NOMO-1 treated with DMSO at 0.1 percent for 48 hours (cell line): ENCODE measurements around the gene ZNG1F.
"Not testable (repeated sequence)": the region's sequence is repeated elsewhere in the genome, so short reads cannot be mapped to it uniquely, and the experiment has no call there.

Experiments
- DNase-seq: peaks from one replicate; lab custom pipeline; 2025; ENCODE audit not compliant: unreplicated experiment; lab: John Stamatoyannopoulos, UW

The ZNG1F gene

DNA sequence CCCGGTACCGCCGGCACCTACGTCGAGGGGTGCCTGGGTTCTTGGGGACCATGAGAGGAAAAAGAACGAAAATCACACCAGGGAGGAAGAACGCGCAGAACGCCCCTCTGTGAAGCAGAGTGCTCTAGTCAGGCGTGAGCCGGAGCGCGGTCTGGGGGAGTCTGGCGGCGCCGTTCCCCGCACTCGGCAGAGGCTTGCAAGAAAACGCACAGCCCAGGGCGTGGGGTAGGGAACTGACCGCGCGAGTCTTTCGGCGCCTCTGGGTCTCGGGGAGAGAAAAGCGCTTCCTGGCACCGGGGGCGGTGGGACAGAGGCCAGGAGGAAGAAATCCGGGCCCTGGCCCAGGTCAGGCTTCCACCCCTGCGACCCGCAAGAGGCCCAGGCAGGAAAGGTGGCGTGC is 65.3 kb downstream of the ZNG1F start:
- DNase-seq = not testable (repeated sequence)

DNA sequence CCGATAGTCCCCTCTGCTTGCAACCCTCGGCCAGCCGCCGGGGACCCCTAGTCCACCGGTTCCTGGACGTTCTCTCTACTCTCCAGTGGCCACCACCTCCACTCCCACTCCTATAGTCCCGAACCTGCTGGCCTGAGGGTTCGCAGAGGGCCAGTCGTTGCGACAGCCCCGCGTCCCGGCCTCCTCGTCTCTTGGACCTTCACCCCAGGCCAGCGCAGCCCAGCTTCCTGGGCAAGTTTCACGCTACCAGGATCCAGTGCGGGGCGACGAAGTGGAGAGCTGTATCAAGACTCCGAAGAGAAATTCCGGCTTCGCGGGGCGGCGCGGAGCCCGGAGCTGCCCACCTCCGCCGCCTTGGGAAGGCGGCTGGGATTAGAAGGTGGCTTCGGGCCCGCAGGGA is 65.7 kb downstream of the ZNG1F start:
- DNase-seq = not testable (repeated sequence)

DNA sequence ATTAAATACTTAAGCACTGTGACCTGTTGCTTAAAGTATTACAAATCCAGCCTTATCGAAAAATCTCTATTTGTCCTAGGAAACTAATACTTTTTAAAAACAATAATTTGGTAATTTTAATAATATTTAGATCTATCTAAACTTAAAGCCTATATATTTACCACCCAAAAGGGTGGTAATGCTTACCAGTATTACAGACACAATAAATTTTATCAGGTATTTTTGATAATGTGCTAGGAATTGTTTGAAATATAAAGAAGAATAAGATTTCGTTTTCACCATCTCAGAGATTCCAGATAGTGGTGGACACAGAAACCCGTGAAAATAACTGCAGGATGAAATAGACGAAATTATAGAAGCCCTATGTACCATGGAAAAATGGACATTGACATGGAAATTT is 68.4 kb downstream of the ZNG1F start:
- not testable (repeated sequence) for DNase-seq

DNA sequence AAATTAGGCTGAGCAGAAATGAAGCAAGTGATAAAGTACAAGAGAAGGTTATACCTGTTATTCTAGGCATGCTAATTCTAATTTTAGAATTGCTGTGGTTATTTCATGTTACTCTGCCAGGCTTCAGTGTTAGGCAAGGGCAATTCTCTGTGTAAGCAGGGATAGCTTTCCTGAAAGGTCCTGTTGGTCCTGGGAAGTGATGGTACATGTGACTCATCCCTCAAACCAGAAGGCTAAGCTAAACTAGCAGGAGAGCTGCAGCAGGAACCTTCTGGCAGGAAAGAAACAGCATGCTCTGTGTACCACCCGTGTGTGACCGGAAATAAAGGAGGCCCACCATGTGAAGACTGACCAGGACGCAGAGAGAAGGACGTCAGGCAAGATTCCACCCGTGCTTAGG is 69.4 kb downstream of the ZNG1F start:
- not testable (repeated sequence) for DNase-seq

DNA sequence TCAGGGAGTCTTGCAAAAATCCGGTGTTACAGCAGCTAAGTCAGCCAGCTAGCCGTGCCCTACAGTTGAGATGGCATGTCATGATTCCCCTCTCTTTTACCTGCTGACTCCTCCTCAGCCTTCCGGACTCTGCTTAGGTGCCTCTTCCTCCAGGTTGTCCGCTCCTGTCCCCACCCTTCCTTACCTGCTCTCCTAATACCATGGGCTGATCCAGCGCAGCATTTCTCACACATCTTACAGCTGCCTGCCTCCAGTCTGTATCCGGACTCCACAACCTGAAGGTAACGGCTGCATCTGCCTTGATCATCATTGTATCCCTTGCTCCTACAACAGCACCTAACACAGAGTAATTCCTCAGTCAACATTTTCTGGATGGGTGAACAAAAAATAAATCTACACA is 69.8 kb downstream of the ZNG1F start:
- DNase-seq = not testable (repeated sequence)

DNA sequence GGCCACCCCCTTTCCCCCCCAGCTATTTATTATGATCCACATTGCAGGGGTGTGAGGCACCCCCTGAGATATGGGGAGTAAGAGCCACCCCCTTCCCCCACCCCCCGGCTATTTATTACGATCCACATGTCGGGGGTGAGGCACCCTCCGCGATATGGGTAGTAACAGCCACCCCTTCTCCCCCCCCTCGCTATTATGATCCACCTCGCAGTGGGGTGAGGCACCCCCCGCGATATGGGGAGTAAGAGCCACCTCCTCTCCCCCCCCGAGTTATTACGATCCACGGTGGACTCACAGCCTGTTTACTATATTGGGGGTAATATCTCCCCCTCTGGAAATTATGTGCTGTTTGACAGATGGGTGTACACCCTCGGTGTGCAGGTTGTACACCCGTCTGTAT is 75.8 kb downstream of the ZNG1F start:
- DNase-seq = not testable (repeated sequence)

DNA sequence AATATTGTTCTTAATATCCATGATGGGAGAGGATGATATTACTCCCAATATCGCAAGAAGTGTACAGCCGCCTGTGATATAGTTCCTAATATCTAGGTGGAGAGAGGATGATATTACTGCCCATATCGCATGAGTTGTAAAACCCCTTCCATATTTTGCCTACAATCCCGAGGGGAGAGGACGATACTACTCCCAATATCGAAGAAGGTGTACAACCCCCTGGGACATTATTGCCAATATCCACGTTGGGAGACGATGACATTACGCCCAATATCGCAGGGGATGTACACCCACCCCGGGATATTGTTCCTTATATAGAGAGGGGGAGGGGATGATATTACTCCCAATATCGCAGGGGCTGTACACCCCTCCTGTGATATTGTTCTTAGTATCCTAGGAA is 77.7 kb downstream of the ZNG1F start:
- DNase-seq = not testable (repeated sequence)

DNA sequence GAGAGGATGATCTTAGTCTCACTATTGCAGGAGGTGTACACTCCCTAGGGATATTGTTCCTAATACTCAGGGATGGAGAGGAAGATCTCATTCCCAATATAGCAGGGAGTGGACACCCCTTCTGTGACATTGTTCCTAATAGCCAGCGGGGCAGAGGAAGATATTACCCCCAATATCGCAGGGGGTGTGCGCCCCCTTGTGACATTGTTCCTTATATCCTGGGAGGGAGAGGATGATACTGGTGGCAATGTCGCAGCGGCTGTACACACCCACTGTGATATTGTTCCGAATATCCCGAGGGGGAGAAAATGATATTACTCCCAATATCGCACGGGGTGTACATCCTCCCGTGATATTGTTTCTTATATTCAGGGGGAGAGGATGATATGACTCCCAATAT is 78.2 kb downstream of the ZNG1F start:
- not testable (repeated sequence) for DNase-seq

DNA sequence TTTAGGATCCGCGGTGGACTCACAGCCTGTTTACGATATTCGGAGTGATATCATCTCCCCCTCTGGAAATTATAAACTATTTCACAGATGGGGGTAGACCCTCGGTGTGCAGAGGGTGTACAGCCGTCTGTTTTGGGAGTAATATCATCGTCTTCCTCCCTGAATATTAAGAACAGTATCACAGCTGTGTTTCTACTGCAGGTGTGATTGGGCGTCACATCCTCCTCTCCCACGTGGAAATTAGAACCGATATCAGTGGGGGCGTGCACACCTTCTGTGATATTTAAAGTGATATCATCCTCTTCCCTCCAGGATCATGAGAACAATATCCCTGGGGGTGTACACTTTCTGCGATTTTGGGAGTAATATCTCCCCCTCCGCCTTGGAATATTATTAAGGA is 79.9 kb downstream of the ZNG1F start:
- DNase-seq = not testable (repeated sequence)

DNA sequence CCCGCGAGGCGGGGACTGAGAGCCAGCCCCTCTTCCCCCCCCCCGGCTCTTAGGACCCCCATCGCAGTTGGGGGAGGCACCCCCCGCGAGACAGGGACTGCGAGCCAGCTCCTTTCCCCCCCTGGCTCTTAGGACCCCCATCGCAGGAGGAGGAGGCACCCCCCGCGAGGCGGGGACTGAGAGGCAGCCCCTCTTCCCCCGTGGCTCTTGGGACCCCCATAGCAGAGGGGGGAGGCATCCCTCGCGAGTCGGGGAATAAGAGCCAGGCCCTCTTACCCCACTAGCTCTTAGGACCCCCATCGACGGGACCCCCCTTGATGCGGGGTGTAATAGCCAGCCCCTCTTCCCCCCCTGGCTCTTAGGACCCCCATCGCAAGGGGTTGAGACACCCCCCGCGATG is 80.3 kb downstream of the ZNG1F start:
- not testable (repeated sequence) for DNase-seq

DNA sequence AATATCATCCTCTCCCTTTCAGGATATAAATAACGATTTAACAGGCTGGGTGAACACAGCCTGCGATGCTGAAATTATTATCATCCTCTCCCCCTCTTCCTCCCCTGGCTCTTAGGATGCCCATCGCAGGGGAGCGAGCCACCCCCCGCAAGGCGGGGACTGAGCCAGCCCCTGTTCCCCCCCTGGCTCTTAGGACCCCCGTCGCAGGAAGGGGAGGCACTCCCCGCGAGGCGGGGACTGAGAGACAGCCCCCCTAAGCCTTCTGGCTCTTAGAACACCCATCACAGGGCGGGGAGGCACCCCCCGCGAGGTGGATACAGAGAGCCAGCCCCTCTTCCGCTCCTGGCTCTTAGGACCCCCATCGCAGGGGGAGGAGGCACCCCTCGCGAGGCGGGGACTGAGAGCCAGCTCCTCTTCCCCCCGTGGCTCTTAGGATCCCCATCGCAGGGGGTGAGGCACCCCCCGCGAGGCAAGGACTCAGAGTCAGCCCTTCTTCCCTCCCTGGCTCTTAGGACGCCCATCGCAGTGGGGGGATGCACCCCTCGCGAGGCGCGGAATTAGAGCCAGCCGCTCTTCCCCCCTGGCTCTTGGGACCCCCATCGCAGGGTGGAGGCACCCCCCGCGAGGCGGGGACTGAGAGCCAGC is 82.5 kb downstream of the ZNG1F start:
- DNase-seq = not testable (repeated sequence)

DNA sequence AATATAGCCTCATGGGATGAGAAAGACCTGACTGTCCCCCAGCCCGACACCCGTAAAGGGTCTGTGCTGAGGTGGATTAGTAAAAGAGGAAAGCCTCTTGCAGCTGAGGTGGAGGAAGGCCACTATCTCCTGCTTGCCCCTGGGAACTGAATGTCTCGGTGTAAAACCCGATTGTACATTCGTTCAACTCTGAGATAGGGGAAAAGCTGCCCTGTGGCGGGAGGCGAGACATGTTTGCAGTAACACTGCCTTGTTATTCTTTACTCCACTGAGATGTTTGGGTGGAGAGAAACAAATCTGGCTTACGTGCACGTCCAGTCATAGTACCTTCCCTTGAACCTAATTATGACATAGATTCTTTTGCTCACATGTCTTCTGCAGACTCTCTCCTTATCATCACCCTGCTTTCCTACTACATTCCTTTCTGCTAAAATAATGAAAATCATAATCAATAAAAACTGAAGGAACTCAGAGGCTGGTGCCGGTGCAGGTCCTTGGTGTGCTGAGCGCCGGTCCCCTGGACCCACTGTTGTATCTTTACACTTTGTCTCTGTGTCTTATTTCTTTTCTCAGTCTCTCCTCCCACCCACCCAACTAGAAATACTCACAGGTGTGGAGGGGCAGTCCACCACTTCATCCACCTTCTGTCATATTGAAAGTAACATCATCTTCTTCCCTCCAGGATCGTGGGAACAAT is 83.4 kb downstream of the ZNG1F start:
- not testable (repeated sequence) for DNase-seq

DNA sequence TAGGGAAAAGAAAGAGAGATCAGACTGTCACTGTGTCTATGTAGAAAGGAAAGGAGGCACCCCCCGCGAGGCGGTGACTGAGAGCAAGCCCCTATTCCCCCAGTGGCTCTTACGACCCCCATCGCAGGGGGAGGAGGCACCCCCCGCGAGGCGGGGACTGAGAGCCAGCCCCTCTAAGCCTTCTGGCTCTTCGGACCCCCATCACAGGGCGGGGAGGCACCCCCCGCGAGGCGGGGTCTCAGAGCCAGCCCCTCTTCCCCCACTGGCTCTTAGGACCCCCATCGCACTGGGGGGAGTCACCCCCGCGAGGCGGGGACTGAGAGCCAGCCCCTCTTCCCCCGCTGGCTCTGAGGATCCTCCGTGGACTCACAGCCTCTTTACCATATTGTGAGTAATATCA is 84.6 kb downstream of the ZNG1F start:
- not testable (repeated sequence) for DNase-seq

DNA sequence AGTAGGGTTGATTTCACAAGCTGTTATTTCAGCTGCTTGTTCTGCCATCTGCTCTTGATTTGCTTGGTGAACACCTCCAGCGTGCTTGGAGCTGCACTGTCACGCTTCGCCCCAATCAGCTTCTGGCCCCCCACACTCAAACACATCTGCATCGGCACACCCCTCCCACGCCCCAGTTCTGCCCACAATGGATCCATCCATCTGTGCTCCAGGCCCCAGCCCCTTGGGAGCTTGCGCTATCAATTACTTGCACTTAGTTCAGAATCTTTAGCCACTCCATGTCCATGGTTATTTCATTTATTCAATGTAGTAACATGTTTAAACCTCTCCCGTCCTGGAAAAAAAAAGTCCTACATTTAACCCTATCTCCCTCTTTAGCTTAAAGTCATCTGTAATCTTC is 88.6 kb downstream of the ZNG1F start:
- not testable (repeated sequence) for DNase-seq

DNA sequence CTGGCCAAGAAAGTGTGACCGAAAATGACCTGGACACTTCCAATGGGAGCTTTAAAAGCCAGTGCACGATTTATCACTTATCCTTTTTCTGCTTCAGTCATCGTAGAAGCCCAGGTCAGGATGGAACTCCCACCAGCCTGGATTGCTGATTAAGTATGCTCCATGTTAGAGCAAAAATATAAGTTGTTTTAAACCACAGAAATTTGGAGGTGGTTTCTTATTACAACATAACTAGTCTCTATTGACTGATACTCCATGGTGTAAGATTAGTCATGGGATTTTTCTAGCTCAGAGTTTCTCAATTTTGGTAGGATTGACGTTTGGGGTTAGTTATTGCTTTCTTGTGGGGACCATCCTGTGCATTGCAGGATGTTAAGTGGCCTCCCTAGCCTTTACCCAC is 90.4 kb downstream of the ZNG1F start:
- DNase-seq = not testable (repeated sequence)

DNA sequence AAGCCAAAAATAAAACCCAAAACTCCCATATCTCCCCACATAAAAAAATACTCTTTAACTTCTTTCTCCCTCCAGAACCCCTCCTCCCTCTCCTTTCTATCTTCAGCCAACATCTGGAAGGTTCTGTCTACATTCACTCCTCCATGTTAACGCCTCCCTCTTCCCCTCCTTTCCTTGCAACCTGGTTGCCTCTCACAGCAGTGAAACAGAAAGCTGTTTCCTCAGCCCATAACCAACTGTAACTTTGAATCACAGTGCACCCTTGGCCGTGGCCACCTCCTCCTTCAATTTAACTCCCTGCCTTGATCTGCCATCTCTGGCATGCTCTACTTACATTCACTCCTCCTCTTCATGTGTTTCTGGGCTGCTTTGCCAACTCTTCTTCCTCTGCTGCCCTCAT is 94.1 kb downstream of the ZNG1F start:
- DNase-seq = not testable (repeated sequence)

DNA sequence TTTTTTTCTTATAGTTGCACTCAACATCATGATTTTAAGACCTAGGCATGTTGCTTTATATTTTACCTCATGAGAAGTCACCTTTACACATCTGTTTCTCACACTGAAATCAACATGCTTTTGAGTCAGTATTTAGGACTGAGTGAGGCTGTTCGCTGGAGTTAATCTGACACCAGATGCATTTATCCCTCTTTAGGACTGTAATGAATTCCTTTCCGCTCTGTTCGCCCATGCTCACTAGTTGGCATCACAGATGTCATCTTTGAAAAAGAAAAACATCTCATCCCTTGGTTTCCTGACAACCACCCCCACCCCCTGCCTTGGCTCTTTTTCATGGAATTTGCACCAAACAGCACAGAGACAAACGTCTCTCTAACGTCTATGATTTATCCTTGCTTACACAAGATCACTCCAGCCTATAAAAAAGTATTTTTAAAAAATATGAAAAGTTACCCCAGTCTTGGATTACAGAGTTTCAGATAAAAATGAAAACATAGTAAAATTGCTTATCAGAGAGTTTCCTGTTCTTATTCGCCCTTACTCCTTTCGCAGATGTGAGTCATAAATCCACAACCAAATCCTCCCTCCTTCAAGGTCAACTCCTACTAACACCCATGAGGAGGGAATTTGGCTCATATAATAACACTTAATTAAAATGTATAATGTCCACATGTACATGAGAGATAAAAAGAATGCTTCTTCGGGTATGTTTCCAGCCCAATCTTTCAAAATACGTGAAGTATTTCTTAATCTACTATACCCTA is 94.9 kb downstream of the ZNG1F start:
- DNase-seq = not testable (repeated sequence)

DNA sequence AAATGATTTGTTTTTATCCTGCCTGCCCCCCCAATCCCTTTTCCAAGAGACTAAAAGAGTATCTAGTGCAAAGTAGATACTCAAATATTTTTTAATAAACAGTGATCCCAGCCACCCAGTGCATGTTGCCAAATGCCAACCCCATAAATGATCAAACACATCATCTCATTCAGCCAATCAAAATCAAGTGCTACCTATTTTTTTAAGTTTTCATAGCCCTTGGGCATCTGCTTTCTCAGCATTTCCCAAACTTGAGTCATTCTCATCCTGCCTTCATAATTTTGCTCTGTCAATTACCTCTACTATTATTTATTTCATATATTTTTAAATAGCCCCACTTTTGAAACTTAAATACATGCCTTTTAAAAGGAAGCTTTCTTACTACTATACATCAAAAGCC is 98.2 kb downstream of the ZNG1F start:
- not testable (repeated sequence) for DNase-seq

DNA sequence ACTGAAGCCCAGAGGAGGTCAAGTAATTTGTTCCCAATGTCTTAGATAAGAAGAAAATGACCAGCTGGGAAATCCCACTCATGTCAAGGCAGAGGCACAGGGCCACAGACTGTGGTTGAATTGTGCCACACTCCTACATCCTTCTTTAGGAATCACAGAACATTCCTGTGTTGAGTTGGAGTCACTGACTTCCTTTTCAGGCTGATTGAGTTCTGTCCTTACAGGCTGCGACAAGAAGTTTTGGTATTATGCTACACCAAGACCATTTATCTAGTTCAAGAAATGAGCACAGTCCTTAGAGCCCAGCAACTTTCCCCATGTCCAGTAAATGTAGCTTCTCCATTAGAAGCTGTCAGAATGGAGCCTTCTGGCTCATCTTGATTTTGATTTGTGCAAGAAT is 98.7 kb downstream of the ZNG1F start:
- DNase-seq = not testable (repeated sequence)

DNA sequence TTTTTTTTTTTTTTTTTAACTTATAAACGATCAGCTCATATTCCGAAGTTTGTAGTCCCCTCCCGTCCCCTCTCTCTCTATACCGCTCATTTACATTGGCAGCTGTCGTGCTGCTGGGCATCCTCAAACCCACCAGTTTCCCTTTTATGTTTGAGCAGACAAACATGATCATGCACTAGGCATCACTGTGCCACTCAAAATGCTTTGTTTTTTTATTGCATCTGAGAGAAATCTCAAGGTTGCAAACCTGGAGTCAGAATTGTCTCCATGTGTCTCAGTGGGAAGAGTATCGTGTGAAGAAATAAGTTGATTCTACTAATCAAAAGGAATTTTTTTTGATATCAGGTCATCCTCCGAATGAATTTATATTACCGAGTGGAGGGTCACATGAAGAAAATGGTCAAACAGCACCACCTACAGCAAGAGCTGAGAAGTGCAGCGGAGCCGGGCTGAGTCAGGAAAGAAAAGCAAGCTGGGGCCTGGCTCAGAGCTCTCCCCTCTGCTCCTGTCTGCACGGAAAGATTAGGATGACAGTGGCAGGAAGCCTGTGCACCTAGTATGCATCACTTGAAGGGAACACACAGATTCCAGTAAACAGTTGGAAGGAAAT is 100.6 kb downstream of the ZNG1F start:
- not testable (repeated sequence) for DNase-seq

DNA sequence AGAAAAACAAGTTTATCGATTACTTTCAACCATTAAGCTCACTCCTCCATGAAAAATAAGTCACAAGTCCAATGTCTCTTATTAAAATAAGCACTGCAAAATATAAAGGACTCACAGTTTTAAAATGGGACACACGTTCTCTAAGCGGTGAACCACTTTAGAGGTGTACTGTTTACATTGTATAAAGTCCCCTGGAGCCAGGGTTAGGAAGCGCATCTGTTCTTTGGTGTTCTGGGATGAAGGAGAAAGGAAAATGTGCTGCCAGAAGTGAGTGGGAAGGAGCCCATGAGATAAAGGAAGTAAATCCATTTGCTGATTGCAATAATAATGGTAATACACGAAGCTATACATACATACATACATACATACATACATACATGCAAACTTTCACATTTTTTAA is 101.2 kb downstream of the ZNG1F start:
- DNase-seq = not testable (repeated sequence)
